H1 (cell line): ENCODE data around the gene QSOX1. TPM values are rescaled to one million over a fixed set of nuclear protein-coding genes. Genes with fewer than 3 reads are reported as not detected.

Experiments
- CTCF ChIA-PET: fragments of 300-600 bp; sonication (Branson Sonifier 250); formaldehyde crosslinking; loops from one replicate; lab custom pipeline; 2021; ENCODE audit not compliant: partially characterized antibody; lab: Charles Lee
- POLR2A ChIA-PET: fragments of 300-600 bp; sonication (Branson Sonifier 250); formaldehyde crosslinking; loops from one replicate; lab custom pipeline; 2021; ENCODE audit warnings: inconsistent platforms; ENCODE audit not compliant: partially characterized antibody; lab: Charles Lee
- DNase-seq, 2 experiments: peaks; one replicate each; pipeline versions ENCODE4 v3.0.0 to v3.0.0-alpha.2; 2010 to 2022; ENCODE audit warnings: low spot score in 2 of 2, low read depth in 1 of 2, mixed read lengths in 1 of 2
- FAIRE-seq: peaks from 2 replicates; lab custom pipeline; 2011; peaks lifted over from hg19 to GRCh38; lab: Jason Lieb, UNC
- H2AFZ ChIP-seq: 2 replicates; pipeline ENCODE4 v1.8.1; 2012; ENCODE audit warnings: low read length, inconsistent platforms
- H2AK5ac ChIP-seq: 2 replicates; pipeline ENCODE4 v1.6.1; 2013; ENCODE audit warnings: low read depth, low read length
- H2BK120ac ChIP-seq: replicated peaks from 2 replicates; pipeline ENCODE3; 2013; ENCODE audit warnings: low read depth, low read length, inconsistent platforms
- H2BK12ac ChIP-seq: 2 replicates; pipeline ENCODE4 v1.6.1; 2013; ENCODE audit warnings: low read depth, low read length
- H2BK15ac ChIP-seq: 2 replicates; pipeline ENCODE4 v1.6.1; 2013; ENCODE audit warnings: low read length
- H2BK20ac ChIP-seq: 2 replicates; pipeline ENCODE4 v1.6.1; 2013; ENCODE audit warnings: low read length
- H2BK5ac ChIP-seq: 2 replicates; pipeline ENCODE4 v1.6.1; 2013; ENCODE audit warnings: low read depth, low read length
- H3K14ac ChIP-seq: 2 replicates; pipeline ENCODE4 v1.6.1; 2013; ENCODE audit warnings: inconsistent platforms; ENCODE audit not compliant: insufficient read length
- H3K18ac ChIP-seq: 2 replicates; pipeline ENCODE4 v1.6.1; 2013; ENCODE audit warnings: low read length; ENCODE audit errors: extremely low read depth
- H3K23ac ChIP-seq: 2 replicates; pipeline ENCODE4 v1.6.1; 2013; ENCODE audit warnings: inconsistent platforms; ENCODE audit not compliant: insufficient read length
- H3K23me2 ChIP-seq: 2 replicates; pipeline ENCODE4 v1.6.1; 2013; ENCODE audit warnings: low read depth, low read length
- H3K27ac ChIP-seq: 2 replicates; pipeline ENCODE4 v1.6.1; 2011; ENCODE audit warnings: low read depth, low read length, inconsistent platforms
- H3K27me3 ChIP-seq, 4 experiments: replicated peaks in 1 of 4; 1 replicate in 1 of 4; 2 replicates in 3 of 4; pipeline versions ENCODE4 v1.6.1 to v1.8.1; 2011 to 2013; ENCODE audit warnings: low read length in 3 of 4, mild to moderate bottlenecking in 3 of 4, inconsistent platforms in 2 of 4, mixed read lengths in 2 of 4, moderate library complexity in 1 of 4; ENCODE audit not compliant: control insufficient read depth in 3 of 4, insufficient read depth in 3 of 4; ENCODE audit errors: extremely low read depth in 1 of 4
- H3K36me3 ChIP-seq, 4 experiments: 2 replicates each; pipeline versions ENCODE4 v1.6.1 to v1.8.1; 2011 to 2013; ENCODE audit warnings: mild to moderate bottlenecking in 4 of 4, low read length in 3 of 4, moderate library complexity in 2 of 4, control low read depth in 1 of 4, inconsistent platforms in 1 of 4; ENCODE audit not compliant: insufficient read depth in 4 of 4, control insufficient read depth in 2 of 4
- H3K4ac ChIP-seq: replicated peaks from 2 replicates; pipeline ENCODE3; 2013; ENCODE audit warnings: low read length, low read depth, mixed read lengths, inconsistent platforms; ENCODE audit not compliant: insufficient read length
- H3K4me1 ChIP-seq, 4 experiments: replicated peaks in 1 of 4; 1 replicate in 1 of 4; 2 replicates in 3 of 4; pipeline versions ENCODE4 v1.6.1 to v1.8.1; 2011 to 2013; ENCODE audit warnings: low read length in 3 of 4, inconsistent platforms in 2 of 4, mixed read lengths in 1 of 4; ENCODE audit not compliant: insufficient read depth in 4 of 4, control insufficient read depth in 3 of 4
- H3K4me2 ChIP-seq, 2 experiments: 2 replicates each; pipeline versions ENCODE4 v1.6.1 to v1.8.1; 2011 to 2013; ENCODE audit warnings: low read depth in 2 of 2, low read length in 2 of 2, control low read depth in 1 of 2, inconsistent platforms in 1 of 2, mild to moderate bottlenecking in 1 of 2; ENCODE audit not compliant: insufficient read depth in 1 of 2
- H3K4me3 ChIP-seq, 4 experiments: fragments of 200-600, 300-600 bp in 1 of 4; sonication (generic), shearing (Covaris generic), sonication (Bioruptor Twin) in 1 of 4; 2 replicates each; pipeline versions ENCODE4 v1.5.1 to v1.8.1; 2011 to 2016; ENCODE audit warnings: low read length in 4 of 4, low read depth in 3 of 4, control low read depth in 2 of 4, inconsistent platforms in 2 of 4, mild to moderate bottlenecking in 2 of 4, mixed read lengths in 1 of 4, moderate library complexity in 1 of 4; ENCODE audit not compliant: insufficient read depth in 2 of 4; ENCODE audit errors: extremely low read depth in 1 of 4
- H3K56ac ChIP-seq: replicated peaks from 2 replicates; pipeline ENCODE3; 2013; ENCODE audit warnings: low read depth, mild to moderate bottlenecking, mixed read lengths, low read length, inconsistent platforms; ENCODE audit not compliant: insufficient read length
- H3K79me1 ChIP-seq: 2 replicates; pipeline ENCODE4 v1.6.1; 2013; ENCODE audit warnings: low read depth, low read length, control low read depth
- H3K79me2 ChIP-seq, 2 experiments: 2 replicates each; pipeline versions ENCODE4 v1.6.1 to v1.8.1; 2012 to 2013; ENCODE audit warnings: low read length in 2 of 2, mild to moderate bottlenecking in 2 of 2, inconsistent platforms in 1 of 2; ENCODE audit not compliant: insufficient read depth in 2 of 2, control insufficient read depth in 1 of 2
- H3K9ac ChIP-seq, 4 experiments: replicated peaks in 1 of 4; 1 replicate in 1 of 4; 2 replicates in 3 of 4; pipeline versions ENCODE4 v1.6.1 to v1.8.1; 2011 to 2013; ENCODE audit warnings: low read depth in 3 of 4, low read length in 3 of 4, control low read depth in 2 of 4, mild to moderate bottlenecking in 2 of 4, moderate library complexity in 2 of 4, inconsistent platforms in 1 of 4; ENCODE audit errors: extremely low read depth in 1 of 4
- H3K9me3 ChIP-seq, 2 experiments: 2 replicates each; pipeline versions ENCODE4 v1.6.1 to v1.8.1; 2012 to 2013; ENCODE audit warnings: mild to moderate bottlenecking in 2 of 2, moderate library complexity in 2 of 2, control low read depth in 1 of 2, inconsistent platforms in 1 of 2, low read depth in 1 of 2, low read length in 1 of 2, mixed read lengths in 1 of 2; ENCODE audit not compliant: insufficient read depth in 2 of 2
- H4K20me1 ChIP-seq, 2 experiments: replicated peaks in 1 of 2; 2 replicates each; pipeline versions ENCODE3 to v1.8.1; 2011 to 2013; ENCODE audit warnings: inconsistent platforms in 2 of 2, low read length in 2 of 2, mild to moderate bottlenecking in 1 of 2; ENCODE audit not compliant: insufficient read depth in 2 of 2, control insufficient read depth in 1 of 2
- H4K5ac ChIP-seq: 2 replicates; pipeline ENCODE4 v1.6.1; 2013; ENCODE audit warnings: low read length, low read depth, mixed read lengths, inconsistent platforms; ENCODE audit not compliant: insufficient read length
- H4K8ac ChIP-seq: 2 replicates; pipeline ENCODE4 v1.8.0; 2013; ENCODE audit warnings: mild to moderate bottlenecking, moderate library complexity, low read length, inconsistent platforms; ENCODE audit not compliant: insufficient read depth; ENCODE audit errors: extremely low read depth
- H4K91ac ChIP-seq: replicated peaks from 2 replicates; pipeline ENCODE3; 2013; ENCODE audit warnings: low read length, mixed read lengths, inconsistent platforms; ENCODE audit not compliant: insufficient read length
- NANOG ChIP-seq: IDR thresholded peaks from 2 replicates; pipeline ENCODE4 v1.6.1; 2011; ENCODE audit warnings: low read length, low read depth, mild to moderate bottlenecking, inconsistent platforms; ENCODE audit not compliant: insufficient read depth, poor library complexity, severe bottlenecking
- POLR2A ChIP-seq, 2 experiments: IDR thresholded peaks; 1 replicate in 1 of 2; 2 replicates in 1 of 2; pipeline ENCODE4 v1.6.1; 2011; ENCODE audit warnings: low read depth in 2 of 2, low read length in 2 of 2, mild to moderate bottlenecking in 2 of 2; ENCODE audit errors: control extremely low read depth in 1 of 2
- SRF ChIP-seq: IDR thresholded peaks from 2 replicates; pipeline ENCODE4 v1.6.1; 2011; ENCODE audit warnings: mild to moderate bottlenecking, low read depth, low read length, moderate library complexity
- TEAD4 ChIP-seq: IDR thresholded peaks from 2 replicates; pipeline ENCODE4 v1.6.1; 2012; ENCODE audit warnings: low read depth, low read length, inconsistent platforms, mixed read lengths
- WGBS, 2 experiments: shearing (Covaris generic) in 1 of 2; methylation state at CpG; one replicate each; pipeline versions ENCODE4 v1.1.6 to v1.1.7; 2013 to 2015; ENCODE audit warnings: low lambda C conversion rate in 2 of 2, mixed read lengths in 2 of 2, inconsistent platforms in 1 of 2, low coverage in 1 of 2, missing lambda C conversion rate in 1 of 2; ENCODE audit not compliant: insufficient replicate concordance in 2 of 2, insufficient coverage in 1 of 2, insufficient read length in 1 of 2; ENCODE audit errors: extremely low coverage in 1 of 2, missing lambda C conversion rate in 1 of 2; 5-methylcytosine and 5-hydroxymethylcytosine counted together
- polyA plus RNA-seq, 7 experiments: library from polyadenylated mRNA; depleted of rRNA in 3 of 7; stranded (reverse) in 5 of 7; unstranded in 2 of 7; fragments of >200 nt in 5 of 7; fragments of 200-250 nt in 2 of 7; gene quantifications; 1 replicate in 5 of 7; 2 replicates in 1 of 7; 4 replicates in 1 of 7; pipeline versions ENCODE4 v1.2.1 to v1.2.3, GENCODE V29; 2011 to 2013; ENCODE audit warnings: missing spikeins in 2 of 7, mixed read lengths in 2 of 7
- total RNA-seq: library from RNA; stranded (reverse); fragmentation: NEBNext Ultra II Directional; extraction: Animal tissue kit (Norgen Biotek cat#: 25700); gene quantifications from 2 replicates; pipeline ENCODE4 v1.2.1, GENCODE V29; 2021

Gene QSOX1
- total and polyA plus RNA-seq, 2 of the 8 experiments (the other 6 are each of a cell fraction or from before 2014, with no cell fraction given), result 97.7 to 123 TPM

DNA sequence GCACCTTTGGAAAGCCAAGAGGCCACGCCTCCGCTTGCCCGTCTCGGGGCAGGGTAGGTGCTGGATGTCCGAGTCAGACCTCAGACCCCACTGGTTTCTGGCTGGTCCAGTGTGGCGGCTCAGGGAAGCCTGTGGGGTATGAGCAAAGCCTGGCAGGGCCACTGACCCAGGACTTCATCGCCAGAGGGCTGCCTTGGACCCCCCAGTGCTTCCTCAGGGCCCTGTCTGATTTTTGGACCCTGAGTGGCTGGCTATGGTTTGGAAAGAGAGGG is 95.8 kb downstream of the QSOX1 start:
- H3K56ac ChIP-seq, result no peak overlapping the region
- no peak overlapping the region for H4K5ac ChIP-seq
- no peaks in the 10 kb centered on the region; a peak in 1 of 7 replicates for H3K27me3 ChIP-seq
- peak overlapping the region; percentile 13; the same call in 1 of the 2 replicates for H2BK15ac ChIP-seq
- no peak for FAIRE-seq
- no peak overlapping the region for H3K4ac ChIP-seq
- H3K9ac ChIP-seq, result no peak overlapping the region
- H2BK5ac ChIP-seq, result peak overlapping the region; percentile 89
- H4K20me1 ChIP-seq, result peaks cover 0 to 2% of the 10 kb centered on the region in 2 experiments
- H3K36me3 ChIP-seq, result no peaks in the 10 kb centered on the region
- no peak overlapping the region for H2BK20ac ChIP-seq
- no peak for DNase-seq
- no peak overlapping the region for H3K23ac ChIP-seq
- no peak overlapping the region for H3K4me2 ChIP-seq
- peaks cover 3% of the 10 kb centered on the region; the same call in 1 of the 2 replicates for H3K23me2 ChIP-seq
- H3K27ac ChIP-seq, result no peak overlapping the region
- no peak overlapping the region for H3K18ac ChIP-seq
- H3K79me1 ChIP-seq, result no peaks in the 10 kb centered on the region
- H2BK12ac ChIP-seq, result peak overlapping the region; percentile 100; the same call in 1 of the 2 replicates
- no peak overlapping the region for H2BK120ac ChIP-seq
- WGBS, 2 experiments, result 95% methylated on average over 7 of the region's 7 CpGs; no CpG with 5 or more reads in 1 of the 2 experiments
- H3K9me3 ChIP-seq, result no peaks in the 10 kb centered on the region
- no peak overlapping the region for H3K4me3 ChIP-seq
- TF ChIP-seq SRF (no peak), NANOG (no peak), POLR2A (IDR thresholded peaks at IDR 0.05; ENCODE audit: control extremely low read depth in 1 of 2, low read depth in 2 of 2, low read length in 2 of 2) (no peak), TEAD4 (no peak)
- H3K4me1 ChIP-seq, result peaks cover 7 to 28% (median 17%) of the 10 kb centered on the region in 4 experiments
- peak overlapping the region; percentile 32; the same call in 1 of the 2 replicates for H4K8ac ChIP-seq
- H4K91ac ChIP-seq, result peak overlapping the region; percentile 35
- no peak overlapping the region for H2AFZ ChIP-seq
- H3K79me2 ChIP-seq, result no peaks in the 10 kb centered on the region
- POLR2A ChIA-PET, result interaction anchor here (2.9 kb wide), 1 partner anchor 11 kb away, joined by 12 read pairs; no protein-coding TSS in a partner anchor
- 0 out of 2 replicates have a peak overlapping the region, but pooled peaks have one; percentile 100 for H2AK5ac ChIP-seq
- CTCF ChIA-PET, result interaction anchor here (0.6 to 17.1 kb wide), 14 partner anchors 8 to 232 kb away, joined by 3 to 244 read pairs (median 9); no protein-coding TSS in a partner anchor
- no peak overlapping the region for H3K14ac ChIP-seq
